Islet precursor cell (in vitro differentiated cells): ENCODE results near the gene TTC38.

Experiments
- DNase-seq: peaks from one replicate; pipeline ENCODE4 v3.0.0-alpha.2; 2018

The TTC38 gene

GRCh38 chr22:46267431-46268279, at the start of gene TTC38:
Gene TTC38, plus strand, starts transcription at chr22:46268008. Its CDS starts 32 bp downstream, at chr22:46268040.
- peak; percentile 94 for DNase-seq

GRCh38 chr22:46219636-46220035, 48.2 kb upstream of the TTC38 start:
- DNase-seq = no peak

- DNase-seq = no peak
Observed at GRCh38 chr22:46220921-46221320, 46.9 kb upstream of the TTC38 start.

- DNase-seq = no peak
Observed at GRCh38 chr22:46224044-46224897, 43.5 kb upstream of the TTC38 start.

- no peak for DNase-seq
Observed at GRCh38 chr22:46224898-46225290, 42.9 kb upstream of the TTC38 start.

GRCh38 chr22:46225631-46226030, 42.2 kb upstream of the TTC38 start:
- no peak for DNase-seq

- DNase-seq = no peak
Observed at GRCh38 chr22:46226577-46226976, 41.2 kb upstream of the TTC38 start.

GRCh38 chr22:46229701-46230100, 38.1 kb upstream of the TTC38 start:
- no peak for DNase-seq

- no peak for DNase-seq
Observed at GRCh38 chr22:46230262-46230901, 37.4 kb upstream of the TTC38 start.

GRCh38 chr22:46233231-46233630, 34.6 kb upstream of the TTC38 start:
- DNase-seq = no peak

- DNase-seq = no peak
Observed at GRCh38 chr22:46234969-46235368, 32.8 kb upstream of the TTC38 start.

- DNase-seq = no peak
Observed at GRCh38 chr22:46237453-46238124, 30.2 kb upstream of the TTC38 start.

GRCh38 chr22:46238541-46238940, 29.3 kb upstream of the TTC38 start:
- DNase-seq = no peak

- DNase-seq = no peak
Observed at GRCh38 chr22:46239261-46240048, 28.4 kb upstream of the TTC38 start.

GRCh38 chr22:46240073-46240472, 27.7 kb upstream of the TTC38 start:
- DNase-seq = no peak

- no peak for DNase-seq
Observed at GRCh38 chr22:46240506-46240905, 27.3 kb upstream of the TTC38 start.

- DNase-seq = no peak
Observed at GRCh38 chr22:46240907-46241306, 26.9 kb upstream of the TTC38 start.

- no peak for DNase-seq
Observed at GRCh38 chr22:46241396-46242007, 26.3 kb upstream of the TTC38 start.

- DNase-seq = no peak
Observed at GRCh38 chr22:46242076-46242475, 25.7 kb upstream of the TTC38 start.

- DNase-seq = no peak
Observed at GRCh38 chr22:46244771-46245170, 23.0 kb upstream of the TTC38 start.

GRCh38 chr22:46245511-46245910, 22.3 kb upstream of the TTC38 start:
- no peak for DNase-seq

- DNase-seq = no peak
Observed at GRCh38 chr22:46246178-46246577, 21.6 kb upstream of the TTC38 start.
